ENCODE data around the gene FXYD6.

DNA sequence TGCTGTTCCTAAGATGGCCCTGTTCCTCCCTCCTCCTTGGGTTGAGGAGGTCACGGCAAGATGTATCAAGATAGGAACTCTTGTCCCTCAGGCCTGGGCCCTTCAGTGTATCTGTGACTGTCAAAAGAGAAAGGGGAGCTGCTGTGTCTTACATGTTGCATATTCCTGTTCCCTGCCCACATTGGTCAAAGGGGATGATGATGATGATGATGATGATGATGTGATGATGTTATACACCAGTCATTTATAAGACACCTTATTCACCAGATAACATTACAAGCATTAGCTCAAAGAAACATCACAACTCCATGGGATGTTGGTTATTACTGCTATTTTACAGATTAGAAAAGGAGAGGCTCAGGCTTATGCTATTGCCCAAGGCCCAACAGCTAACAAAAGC, 13.7 kb downstream of the FXYD6 start:
- TF ChIP-seq CTCF (IDR thresholded peaks at IDR 0.05) (no peak), POLR2AphosphoS5 (IDR thresholded peaks at IDR 0.05) (no peak)

Measured in breast epithelium (tissue), 3 donors.